Activated CD8-positive, alpha-beta memory T cell treated with anti-CD3 and anti-CD28 coated beads for 4 hours (primary cell): Measurements from ENCODE around the gene PRRC2B.
"Not testable (repeated sequence)": the region's sequence is repeated elsewhere in the genome, so short reads cannot be mapped to it uniquely, and the experiment has no call there.

Experiments
- DNase-seq, 2 donors: peaks; one replicate each; pipeline ENCODE4 v3.0.0-alpha.2; 2020; ENCODE audit warnings: low read depth in 2 of 2

PRRC2B gene

DNA sequence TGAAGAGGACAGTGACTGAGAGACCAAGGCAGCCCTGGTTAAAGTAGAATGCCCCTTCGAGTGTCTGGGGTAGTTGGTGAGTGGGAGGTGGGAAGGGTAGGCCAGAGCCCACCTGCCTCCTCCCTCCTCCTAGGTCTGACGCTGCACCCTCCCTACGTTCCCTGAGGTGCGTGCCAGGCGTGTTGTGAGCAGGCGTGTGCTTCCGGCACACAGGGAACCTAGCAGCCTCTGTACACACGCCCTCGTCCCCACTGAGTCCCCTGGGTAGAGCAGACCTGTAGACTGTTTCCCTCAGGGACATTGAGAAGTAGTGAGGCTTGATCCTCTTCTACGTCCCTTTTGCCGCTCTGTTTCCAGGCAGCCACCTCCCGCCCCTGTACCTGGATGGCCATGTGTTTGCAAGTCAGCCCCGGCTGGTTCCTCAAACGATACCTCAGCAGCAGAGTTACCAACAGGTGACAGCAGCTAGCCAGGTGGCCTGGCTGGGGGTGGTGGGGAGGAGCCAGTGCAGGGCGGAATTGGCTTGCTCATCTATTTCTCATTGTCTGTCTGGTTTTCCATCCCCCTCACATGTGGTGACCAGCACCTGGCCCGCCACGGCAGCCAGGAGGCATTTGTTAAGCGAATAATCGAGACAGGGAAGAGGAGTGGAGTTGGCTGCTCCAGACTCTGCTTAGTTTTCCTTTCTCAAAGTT is 92.0 kb downstream of the PRRC2B start:
- no peak for DNase-seq

DNA sequence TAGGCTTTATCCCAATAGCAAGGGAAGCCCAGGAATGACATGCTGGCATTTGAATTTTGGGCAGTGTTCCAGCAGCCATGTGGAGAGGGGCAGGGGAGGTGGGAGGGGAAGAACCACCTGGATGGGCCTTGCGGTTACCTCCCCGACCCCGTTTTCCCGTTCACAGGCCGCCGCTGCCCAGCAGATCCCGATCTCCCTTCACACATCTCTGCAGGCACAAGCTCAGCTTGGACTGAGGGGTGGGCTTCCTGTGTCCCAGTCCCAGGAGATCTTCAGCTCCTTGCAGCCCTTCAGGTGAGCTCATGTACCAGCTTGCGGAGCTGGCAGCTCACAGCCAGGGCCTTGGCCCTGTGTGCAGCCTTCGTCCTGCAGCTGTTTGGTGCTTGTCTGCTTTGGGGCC is 93.1 kb downstream of the PRRC2B start:
- no peak for DNase-seq

DNA sequence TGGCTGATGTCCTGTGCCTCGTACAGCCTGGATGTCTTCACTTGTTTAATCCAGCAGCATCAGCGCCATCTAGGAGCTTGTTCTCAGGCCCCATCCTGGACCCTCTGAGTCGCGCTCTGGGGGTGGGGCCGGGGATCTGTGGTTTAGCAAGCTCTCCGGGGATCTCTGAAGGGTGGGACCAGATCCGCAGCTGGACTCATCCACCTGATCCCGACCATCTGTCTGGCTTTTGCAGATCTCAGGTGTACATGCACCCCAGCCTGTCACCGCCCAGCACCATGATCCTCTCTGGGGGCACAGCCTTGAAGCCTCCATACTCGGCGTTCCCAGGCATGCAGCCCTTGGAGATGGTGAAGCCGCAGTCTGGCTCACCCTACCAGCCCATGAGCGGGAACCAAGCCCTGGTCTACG is 93.7 kb downstream of the PRRC2B start:
- DNase-seq = no peak

DNA sequence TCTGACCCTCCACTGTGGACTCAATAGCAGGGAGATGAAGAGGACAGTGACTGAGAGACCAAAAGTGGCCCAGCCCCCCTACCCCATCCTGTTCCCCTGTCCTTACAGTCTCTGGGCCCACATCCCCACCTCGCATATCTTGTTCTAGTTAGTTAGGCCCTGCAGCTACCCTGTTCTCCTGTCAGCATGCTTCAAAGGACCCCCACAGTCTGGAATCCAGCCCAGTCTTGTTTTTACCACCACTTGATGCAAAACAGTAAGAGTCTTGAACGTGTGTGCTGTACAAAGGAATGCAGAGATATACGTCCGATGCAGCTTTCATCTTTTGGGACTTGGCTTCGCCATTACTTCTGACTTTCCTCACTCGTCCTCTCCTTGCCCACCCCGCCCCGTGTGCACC is 96.6 kb downstream of the PRRC2B start:
- DNase-seq = no peak

DNA sequence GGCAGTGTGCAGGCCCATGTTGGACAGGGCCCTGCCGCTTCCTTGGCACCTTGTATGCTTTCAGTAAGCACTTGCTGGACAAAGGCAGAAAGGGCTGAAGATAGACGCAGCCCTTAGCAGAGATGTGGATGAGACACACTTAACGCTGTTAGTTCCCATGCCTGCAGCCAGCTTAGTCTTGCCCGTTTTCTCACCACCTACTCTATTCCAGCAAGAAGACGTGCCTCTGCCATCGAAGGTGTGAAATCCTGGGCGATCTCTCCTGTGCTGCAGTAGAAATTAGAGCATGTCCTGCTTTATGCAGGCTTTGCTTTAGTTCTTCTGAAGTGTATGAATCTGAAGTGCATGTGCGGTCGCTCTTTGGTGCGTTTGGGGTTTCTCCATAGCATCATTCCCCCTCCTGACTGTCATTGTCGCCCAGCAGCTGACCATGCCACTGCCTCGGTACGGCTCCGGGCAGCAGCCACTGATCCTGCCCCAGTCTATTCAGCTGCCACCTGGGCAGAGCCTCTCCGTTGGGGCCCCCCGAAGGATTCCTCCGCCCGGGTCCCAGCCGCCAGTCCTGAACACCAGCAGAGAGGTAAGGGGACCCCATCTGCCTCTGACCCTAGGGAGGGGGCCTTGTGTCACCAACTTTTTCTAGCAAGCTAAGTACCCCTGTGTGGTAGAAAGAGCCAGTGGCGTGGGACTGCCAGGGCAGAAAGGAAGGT is 97.3 kb downstream of the PRRC2B start:
- no peak for DNase-seq

DNA sequence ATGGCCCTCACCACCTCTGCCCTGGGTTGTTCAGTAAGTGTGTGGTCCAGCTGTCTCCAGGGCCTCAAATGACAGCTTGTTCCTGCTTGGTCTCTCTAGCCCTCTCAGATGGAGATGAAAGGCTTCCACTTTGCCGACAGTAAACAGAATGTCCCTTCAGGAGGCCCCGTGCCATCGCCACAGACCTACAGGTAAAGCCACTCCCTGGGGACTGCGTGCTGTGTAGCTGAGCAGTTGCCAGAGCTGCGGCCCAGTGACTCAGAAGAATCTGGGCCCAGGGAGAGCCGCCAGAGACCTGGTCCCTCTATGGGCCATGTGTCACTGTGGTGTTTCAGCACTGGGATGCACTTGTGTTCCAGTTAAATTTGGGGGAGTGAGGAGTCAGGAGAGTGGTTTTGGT is 98.2 kb downstream of the PRRC2B start:
- DNase-seq = no peak

DNA sequence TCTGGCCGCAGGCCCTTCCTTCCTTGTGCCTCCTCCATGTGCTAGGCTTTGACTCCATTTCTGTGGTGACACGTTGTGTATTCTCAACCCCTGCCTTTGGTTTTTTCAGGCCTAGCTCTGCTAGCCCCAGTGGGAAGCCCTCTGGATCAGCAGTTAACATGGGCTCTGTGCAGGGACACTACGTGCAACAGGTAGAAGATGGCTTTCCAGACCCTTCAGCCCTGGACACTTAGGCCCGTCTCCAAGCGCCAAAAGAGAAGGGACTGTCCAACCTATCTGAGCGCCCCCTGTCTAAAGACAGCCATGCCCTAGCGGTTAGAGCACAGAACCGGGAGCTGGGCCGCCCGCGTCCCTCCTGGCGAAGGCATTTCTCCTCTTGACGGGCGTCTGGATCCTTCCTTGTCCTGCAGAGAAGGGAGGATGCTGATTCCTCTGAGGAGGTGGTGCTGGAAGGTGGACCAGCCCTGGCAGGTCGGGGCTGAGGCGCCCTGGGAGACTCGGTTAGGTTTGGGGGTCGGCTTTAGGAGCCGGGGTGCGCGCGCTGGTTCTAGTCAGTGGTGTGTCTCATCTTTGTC is 100.5 kb downstream of the PRRC2B start:
- no peak for DNase-seq

DNA sequence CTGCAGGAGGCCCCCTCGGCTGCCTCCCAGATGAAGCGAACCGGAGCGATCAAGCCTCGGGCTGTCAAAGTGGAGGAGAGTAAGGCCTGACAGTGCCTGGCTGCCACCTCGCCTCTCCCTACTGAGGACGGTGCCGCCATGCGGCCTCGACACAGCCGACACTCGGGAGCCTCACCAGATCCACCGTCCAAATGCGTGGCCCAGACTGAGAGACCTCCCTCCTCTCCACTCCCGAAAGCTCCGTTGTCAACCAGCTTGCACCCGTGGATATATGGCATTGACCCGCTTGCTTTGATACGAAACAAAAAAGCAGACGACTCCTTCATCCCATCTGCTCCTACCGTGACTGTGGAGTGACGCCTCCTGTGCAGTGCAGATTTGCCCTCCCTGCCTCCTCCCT is 101.9 kb downstream of the PRRC2B start:
- DNase-seq = no peak

DNA sequence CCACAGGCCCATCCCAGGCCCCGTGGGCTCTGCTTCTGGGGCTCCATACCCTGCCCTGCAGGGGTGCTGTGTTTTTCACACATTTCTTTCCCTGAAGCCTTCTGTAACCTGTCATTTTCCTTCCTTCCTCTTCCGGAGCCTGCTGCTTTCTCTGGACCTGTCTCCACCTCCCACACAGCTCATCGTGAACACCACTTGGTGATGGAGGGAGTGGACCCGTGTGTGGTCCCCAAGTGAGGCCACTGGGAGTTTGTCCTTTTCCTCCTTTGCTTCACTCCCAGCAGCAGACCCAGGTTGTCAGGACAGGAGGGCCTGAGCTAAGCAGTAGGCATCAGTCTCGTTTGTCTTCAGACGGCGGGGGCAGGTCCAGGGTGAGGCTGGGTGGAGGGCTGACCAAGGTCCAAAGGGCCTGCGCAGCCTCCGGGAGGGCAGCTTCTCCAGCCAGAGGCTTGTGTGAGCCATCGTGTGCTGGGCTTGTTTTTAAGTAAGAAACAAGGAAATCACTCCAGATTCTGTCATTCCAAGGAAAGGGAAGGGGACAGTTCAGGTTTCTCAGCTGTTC is 103.0 kb downstream of the PRRC2B start:
- DNase-seq = no peak

DNA sequence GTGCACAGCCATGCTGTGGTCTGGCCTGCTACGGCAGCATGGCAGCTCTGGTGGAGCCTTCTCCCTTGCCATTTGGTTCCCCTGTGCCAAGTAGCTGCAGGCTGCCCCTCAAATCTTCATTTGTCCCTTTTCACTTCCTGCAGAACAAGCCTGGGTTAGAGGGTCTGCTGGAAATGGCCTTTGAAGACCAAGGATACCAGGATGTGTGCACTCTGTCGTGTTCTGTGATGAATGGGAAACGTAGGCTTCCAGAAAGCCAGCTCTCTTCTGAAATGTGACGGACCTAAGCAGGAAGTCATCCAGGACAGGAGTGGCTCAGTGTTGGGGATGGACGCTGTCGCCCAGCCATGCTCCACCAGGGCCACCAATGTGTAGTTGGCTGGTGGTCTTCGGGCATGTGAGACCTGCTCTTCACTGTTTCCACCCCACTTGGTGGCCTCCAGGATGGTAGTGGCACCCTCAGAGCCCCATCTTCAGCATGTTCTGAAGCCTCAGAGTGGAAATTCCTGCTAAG is 105.4 kb downstream of the PRRC2B start:
- DNase-seq = no peak

DNA sequence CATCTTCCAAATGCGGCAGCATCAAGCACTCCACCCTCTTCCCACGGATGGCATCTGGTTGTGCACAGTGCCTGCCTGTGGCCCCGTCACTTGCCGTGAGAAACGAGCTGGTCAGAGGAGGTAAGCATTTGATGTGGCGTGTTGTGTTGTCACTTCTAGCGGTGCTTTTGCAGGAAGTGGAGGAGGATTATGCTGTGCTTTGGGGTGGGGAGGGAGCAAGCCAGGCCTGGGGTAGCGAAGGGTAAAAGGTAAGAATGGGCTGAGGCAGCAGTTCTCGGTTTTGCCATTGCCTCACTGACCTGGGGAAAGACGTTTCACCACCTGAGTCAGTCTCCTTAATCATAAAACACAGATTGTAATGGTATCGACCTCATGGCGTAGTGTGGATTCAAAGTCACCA is 106.5 kb downstream of the PRRC2B start:
- DNase-seq = peak; percentile 38 to 55

DNA sequence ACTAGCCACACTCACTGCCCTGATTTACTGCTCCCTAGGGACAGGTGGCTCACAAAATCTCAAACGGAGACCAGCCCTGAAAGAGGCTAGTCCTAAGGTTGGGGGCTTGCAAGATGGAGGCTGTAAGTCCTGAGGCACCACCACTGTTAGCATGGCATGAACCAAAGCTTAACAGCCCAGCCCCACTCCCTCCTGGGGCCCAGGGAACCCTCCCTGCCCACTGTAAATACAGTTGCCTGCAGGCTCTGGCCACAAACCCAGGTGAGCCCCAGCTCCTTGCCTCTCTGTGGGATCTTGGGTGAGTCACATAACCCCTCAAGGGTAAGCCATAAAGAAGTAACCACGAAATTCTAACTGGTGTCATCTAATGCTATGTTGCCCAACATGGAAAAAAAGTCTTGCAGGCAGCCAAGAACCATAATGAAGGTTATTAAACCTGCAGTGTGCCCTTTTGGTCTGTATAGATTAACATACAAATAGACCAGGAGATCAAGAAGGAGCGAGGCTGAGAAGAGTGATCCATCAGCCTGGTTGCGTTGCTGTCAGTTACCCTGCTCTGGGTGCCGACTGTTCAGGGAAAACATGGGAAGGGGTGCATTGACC is 107.2 kb downstream of the PRRC2B start:
- DNase-seq = peak; percentile 22 to 39

DNA sequence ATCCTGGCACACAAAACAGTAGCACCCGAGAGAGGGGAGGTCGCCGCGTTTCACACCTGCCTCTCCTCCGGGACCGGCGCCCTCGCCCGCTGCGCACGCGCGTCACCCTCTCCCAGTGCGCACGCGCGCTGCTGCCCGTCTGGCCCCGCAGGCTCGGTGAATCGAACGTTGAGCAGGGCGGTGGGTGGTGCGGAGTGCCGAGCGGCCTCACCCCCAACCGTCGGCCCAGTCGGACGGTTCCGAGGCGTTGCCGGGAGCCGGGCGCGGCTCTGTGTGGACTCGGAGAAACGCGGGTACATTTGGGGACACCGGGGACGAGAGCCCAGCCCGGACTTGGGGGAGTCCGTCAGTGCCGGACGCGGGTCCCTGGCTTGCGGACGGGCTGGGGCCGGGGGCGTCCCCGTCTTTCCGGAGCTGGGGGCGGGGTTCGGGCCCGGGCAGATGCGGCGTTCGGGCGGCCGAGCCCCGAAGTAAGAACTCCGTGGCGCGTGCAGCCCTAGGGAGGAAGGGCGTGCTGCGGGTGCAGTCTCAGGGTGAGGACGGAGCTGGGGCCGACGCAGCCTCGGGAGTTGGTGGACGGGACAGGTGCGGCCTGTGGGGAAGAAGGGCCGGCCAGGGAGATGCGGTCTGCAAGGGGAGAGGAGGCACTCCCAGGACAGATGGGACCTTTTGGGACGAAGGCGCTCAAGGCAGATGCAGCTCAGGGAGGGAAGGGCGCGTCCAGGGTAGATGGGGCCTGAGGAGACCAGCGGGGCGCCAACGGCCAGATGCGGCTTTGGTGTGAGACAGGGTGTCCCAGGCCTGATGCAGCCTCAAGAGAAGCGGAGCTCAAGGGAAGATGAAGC is 109.1 kb downstream of the PRRC2B start, which contains the start of gene POMT1:
POMT1 (plus strand) TSS at position 138 of the 845 bp plus-strand sequence. CDS start 1,301 bp downstream, outside the sequence.
- peak; percentile 75 for DNase-seq

DNA sequence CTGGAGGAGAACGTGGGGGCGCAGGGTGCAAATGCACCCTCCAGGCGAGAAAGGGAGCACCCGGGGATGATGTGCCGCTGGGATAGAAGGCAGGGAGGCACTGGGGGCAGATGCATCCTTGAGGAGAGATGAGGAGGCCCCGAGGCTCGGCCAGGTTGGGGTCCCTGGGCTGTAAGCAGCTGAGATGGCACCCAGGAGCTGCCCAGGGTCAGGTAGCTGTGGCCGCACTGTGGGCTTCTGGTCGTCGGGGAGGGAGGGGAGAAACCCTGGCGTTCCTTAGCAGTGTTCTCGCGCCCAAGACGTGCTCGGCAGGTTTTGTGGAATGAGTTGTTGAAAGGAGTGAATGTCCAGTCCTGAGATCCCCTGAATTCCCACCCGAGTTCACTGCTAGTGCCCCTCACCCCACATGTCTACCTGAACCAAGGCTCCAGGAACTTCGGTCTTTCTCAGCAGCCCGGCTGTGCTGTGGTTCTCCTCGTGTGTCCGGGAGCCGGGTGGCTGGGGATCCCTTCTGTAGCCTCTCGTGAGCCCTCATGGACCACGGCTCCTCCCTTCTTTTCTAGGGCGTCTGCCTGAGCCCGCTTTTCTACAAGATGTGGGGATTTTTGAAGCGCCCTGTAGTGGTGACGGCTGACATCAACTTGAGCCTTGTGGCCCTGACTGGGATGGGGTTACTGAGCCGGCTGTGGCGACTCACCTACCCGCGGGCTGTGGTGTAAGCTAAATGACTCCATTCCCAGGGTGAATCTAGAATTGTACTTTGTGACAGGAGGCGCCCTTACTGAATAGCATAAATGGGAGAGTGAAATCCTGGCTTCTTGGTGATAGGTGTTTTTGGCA is 110.0 kb downstream of the PRRC2B start:
- peak in 1 of 2 donors; percentile 24 for DNase-seq

DNA sequence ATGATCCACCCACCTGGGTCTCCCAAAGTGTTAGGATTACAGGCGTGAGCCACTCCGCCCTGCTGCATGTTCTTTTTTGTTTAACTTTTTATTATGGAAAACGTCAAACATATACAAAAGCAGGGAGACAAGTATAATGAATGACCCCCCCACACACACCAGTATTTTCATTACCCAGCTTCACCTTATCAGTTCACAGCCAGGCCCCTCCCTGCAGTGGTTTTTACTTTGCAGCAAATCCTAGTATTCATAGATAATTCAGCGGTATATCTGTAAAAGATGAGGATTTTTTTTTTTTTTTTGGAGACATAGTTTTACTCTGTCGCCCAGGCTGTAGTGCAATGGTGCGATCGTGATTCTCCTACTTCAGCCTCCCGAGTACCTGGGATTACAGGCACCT is 111.1 kb downstream of the PRRC2B start:
- no peak for DNase-seq

DNA sequence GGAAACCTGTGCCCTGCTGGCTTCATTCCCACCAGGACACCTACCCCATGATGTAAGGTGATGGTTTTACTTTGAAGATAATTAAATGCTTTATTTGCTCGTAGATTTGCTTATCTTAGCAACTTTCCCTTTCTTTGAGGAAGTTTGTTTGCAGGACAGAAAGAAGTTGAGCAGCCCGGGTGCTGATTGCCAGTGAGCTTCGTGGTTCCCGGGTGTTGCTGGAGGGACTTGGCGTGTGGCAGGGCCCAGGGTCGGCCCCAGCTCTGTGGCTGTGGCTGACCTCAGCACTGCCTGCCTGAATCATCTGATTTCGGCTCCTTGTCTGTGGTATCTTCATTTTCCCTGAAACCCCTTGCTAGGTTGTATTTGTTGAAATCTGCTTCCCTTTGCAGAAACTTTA is 117.5 kb downstream of the PRRC2B start:
- DNase-seq = no peak

DNA sequence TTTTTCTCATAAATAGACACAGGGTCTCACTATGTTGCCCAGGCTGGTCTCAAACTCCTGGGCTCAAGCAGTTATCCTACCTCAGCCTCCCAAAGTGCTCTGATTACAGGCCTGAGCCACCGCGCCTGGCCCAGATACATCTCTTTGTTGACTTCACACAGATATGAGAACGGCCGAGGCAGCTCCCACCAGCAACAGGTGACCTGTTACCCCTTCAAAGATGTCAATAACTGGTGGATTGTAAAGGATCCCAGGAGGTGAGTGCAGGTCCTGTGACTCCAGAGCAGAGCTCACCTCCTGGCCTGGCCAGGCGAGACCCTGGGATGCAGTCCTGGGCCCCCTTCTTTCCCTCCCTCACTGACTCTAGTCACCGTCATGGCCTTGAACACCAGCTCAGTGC is 118.0 kb downstream of the PRRC2B start:
- DNase-seq = no peak

DNA sequence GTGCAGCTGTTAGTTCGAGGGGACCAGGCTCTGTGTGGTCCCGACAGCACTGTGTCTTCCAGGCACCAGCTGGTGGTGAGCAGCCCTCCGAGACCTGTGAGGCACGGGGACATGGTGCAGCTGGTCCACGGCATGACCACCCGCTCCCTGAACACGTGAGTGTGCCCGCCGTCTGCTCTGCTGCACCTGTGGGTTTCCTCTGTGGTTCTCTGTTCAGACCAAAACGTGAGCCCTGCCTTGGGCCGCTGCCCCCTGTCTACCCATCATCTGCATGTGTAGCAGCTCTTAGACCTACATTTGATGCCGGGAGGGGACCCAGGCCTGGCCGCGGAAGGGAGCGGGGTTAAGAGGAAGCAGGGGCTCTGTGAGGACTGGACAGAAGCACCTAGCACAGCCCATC is 119.3 kb downstream of the PRRC2B start:
- no peak for DNase-seq

DNA sequence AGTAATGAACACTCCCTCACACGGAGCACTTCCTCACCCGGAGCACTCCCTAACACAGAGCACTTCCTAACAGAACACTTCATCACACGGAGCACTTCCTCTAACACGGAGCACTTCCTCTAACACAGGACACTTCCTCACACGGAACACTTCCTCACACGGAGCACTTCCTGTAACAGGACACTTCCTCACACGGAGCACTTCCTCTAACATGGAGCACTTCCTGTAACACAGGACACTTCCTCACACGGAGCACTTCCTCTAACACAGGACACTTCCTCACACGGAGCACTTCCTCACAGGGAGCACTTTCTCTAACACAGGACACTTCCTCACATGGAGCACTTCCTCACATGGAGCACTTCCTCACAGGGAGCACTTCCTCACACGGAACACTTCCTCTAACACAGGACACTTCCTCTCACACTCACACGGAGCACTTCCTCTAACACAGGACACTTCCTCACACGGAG is 121.7 kb downstream of the PRRC2B start:
- not testable (repeated sequence) for DNase-seq

DNA sequence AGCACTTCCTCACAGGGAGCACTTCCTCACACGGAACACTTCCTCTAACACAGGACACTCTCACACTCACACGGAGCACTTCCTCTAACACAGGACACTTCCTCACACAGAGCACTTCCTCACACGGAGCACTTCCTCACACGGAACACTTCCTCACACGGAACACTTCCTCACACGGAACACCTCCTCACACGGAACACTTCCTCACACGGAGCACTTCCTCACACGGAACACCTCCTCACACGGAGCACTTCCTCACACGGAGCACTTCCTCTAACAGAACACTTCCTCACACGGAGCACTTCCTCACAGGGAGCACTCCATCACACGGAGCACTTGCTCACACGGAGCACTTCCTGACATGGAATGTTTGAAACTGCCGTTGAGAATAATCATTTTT is 122.2 kb downstream of the PRRC2B start:
- DNase-seq = no peak
